SK-N-SH (cell line): ENCODE measurements around the gene NR3C1. TPM values are rescaled to one million over a fixed set of nuclear protein-coding genes. Genes with fewer than 3 reads are reported as not detected.

Experiments used
- CTCF ChIA-PET: fragments of 300-600, 350-600 bp; formaldehyde crosslinking; extraction: SDS; loops from one replicate; lab custom pipeline; 2021; lab: Yijun Ruan, JAX
- POLR2A ChIA-PET: fragments of 350-600 bp; sonication (Branson Sonifier 250); formaldehyde crosslinking; extraction: SDS; loops from one replicate; lab custom pipeline; 2020; ENCODE audit warnings: antibody characterized with exemption, inconsistent platforms; lab: Yijun Ruan, JAX
- DNase-seq: peaks from one replicate; pipeline ENCODE4 v3.0.0; 2012
- H2AFZ ChIP-seq: fragments of 200-600 bp; sonication (generic); 2 replicates; pipeline ENCODE4 v1.8.1; 2016; ENCODE audit warnings: antibody characterized with exemption, mild to moderate bottlenecking, low read depth
- H3F3A ChIP-seq: fragments of 200-600 bp; sonication (generic); replicated peaks from 2 replicates; pipeline ENCODE3; 2016; ENCODE audit warnings: antibody characterized with exemption, mild to moderate bottlenecking; ENCODE audit not compliant: insufficient read depth
- H3K27ac ChIP-seq, 2 experiments: fragments of 200-500 bp in 1 of 2; fragments of 200-600 bp in 1 of 2; sonication (Bioruptor generic) in 1 of 2; sonication (generic), shearing (Covaris generic) in 1 of 2; 2 replicates each; pipeline versions ENCODE4 v1.5.1 to v1.6.1; 2014 to 2016; ENCODE audit warnings: low read depth in 2 of 2, inconsistent platforms in 1 of 2, low read length in 1 of 2, mild to moderate bottlenecking in 1 of 2, mixed read lengths in 1 of 2
- H3K27me3 ChIP-seq: fragments of 200-600 bp; sonication (generic), shearing (Covaris generic); 2 replicates; pipeline ENCODE4 v1.6.1; 2016; ENCODE audit warnings: mixed run types; ENCODE audit not compliant: insufficient read depth
- H3K36me3 ChIP-seq, 2 experiments: fragments of 200-500 bp in 1 of 2; fragments of 200-600 bp in 1 of 2; sonication (Bioruptor generic) in 1 of 2; sonication (generic) in 1 of 2; replicated peaks in 1 of 2; 2 replicates each; pipeline versions ENCODE3 to v1.5.1; 2014 to 2016; ENCODE audit warnings: low read length in 1 of 2, mild to moderate bottlenecking in 1 of 2; ENCODE audit not compliant: insufficient read depth in 2 of 2, control insufficient read depth in 1 of 2
- H3K4me1 ChIP-seq, 2 experiments: fragments of 200-500 bp in 1 of 2; fragments of 200-600 bp in 1 of 2; sonication (Bioruptor generic) in 1 of 2; sonication (generic), shearing (Covaris generic) in 1 of 2; 2 replicates each; pipeline versions ENCODE4 v1.5.1 to v1.6.1; 2014 to 2016; ENCODE audit warnings: low read depth in 1 of 2, low read length in 1 of 2, mixed run types in 1 of 2; ENCODE audit not compliant: insufficient read depth in 2 of 2, control insufficient read depth in 1 of 2
- H3K4me2 ChIP-seq: fragments of 200-600 bp; sonication (generic), shearing (Covaris generic); 2 replicates; pipeline ENCODE4 v1.6.1; 2017; ENCODE audit warnings: mixed run types
- H3K4me3 ChIP-seq, 2 experiments: fragments of 200-500 bp in 1 of 2; fragments of 200-600 bp in 1 of 2; sonication (Bioruptor generic) in 1 of 2; sonication (generic), shearing (Covaris generic) in 1 of 2; 2 replicates each; pipeline versions ENCODE4 v1.5.1 to v1.8.1; 2014 to 2016; ENCODE audit warnings: low read depth in 2 of 2, inconsistent platforms in 1 of 2, low read length in 1 of 2, mild to moderate bottlenecking in 1 of 2, mixed read lengths in 1 of 2, moderate library complexity in 1 of 2
- H3K79me2 ChIP-seq: fragments of 200-600 bp; sonication (generic); 2 replicates; pipeline ENCODE4 v1.8.1; 2017; ENCODE audit warnings: mild to moderate bottlenecking; ENCODE audit not compliant: insufficient read depth
- H3K9ac ChIP-seq: fragments of 200-600 bp; sonication (generic); 2 replicates; pipeline ENCODE4 v1.6.1; 2017; ENCODE audit warnings: mixed run types
- H3K9me2 ChIP-seq: fragments of 200-600 bp; sonication (generic); 2 replicates; pipeline ENCODE4 v1.6.1; 2017; ENCODE audit warnings: mixed run types
- H3K9me3 ChIP-seq: fragments of 200-600 bp; sonication (generic); 2 replicates; pipeline ENCODE4 v1.6.1; 2017; ENCODE audit warnings: mixed run types, mild to moderate bottlenecking, moderate library complexity
- H4K20me1 ChIP-seq: fragments of 200-600 bp; sonication (generic); 2 replicates; pipeline ENCODE4 v1.6.1; 2017; ENCODE audit warnings: mild to moderate bottlenecking, mixed run types; ENCODE audit not compliant: insufficient read depth
- CHD2 ChIP-seq: fragments of 150-350 bp; IDR thresholded peaks from 2 replicates; pipeline ENCODE4 v1.6.1; 2018; ENCODE audit warnings: low read length; ENCODE audit not compliant: partially characterized antibody
- ELF1 ChIP-seq: IDR thresholded peaks from 2 replicates; pipeline ENCODE4 v1.4.0; 2012
- EP300 ChIP-seq, 2 experiments: IDR thresholded peaks; 2 replicates each; pipeline versions ENCODE4 v1.4.0 to v1.6.1; 2012; ENCODE audit warnings: borderline replicate concordance in 1 of 2, low read depth in 1 of 2, low read length in 1 of 2
- FOXJ3 ChIP-seq: sonication (generic); formaldehyde crosslinking; IDR thresholded peaks from 2 replicates; pipeline ENCODE4 v1.5.1; 2020; ENCODE audit warnings: mild to moderate bottlenecking, missing genetic modification reagents
- JUND ChIP-seq: IDR thresholded peaks from 2 replicates; pipeline ENCODE4 v1.4.0; 2012
- MEF2A ChIP-seq: IDR thresholded peaks from 2 replicates; pipeline ENCODE4 v1.4.0; 2012; ENCODE audit warnings: low read depth, borderline replicate concordance
- MXI1 ChIP-seq: IDR thresholded peaks from 2 replicates; pipeline ENCODE4 v1.6.1; 2012; ENCODE audit warnings: mild to moderate bottlenecking, low read depth, low read length, improper control_type of control experiment
- NFIC ChIP-seq: IDR thresholded peaks from 2 replicates; pipeline ENCODE4 v1.4.0; 2012; ENCODE audit warnings: borderline replicate concordance
- NRF1 ChIP-seq: IDR thresholded peaks from 2 replicates; pipeline ENCODE4 v1.6.1; 2012; ENCODE audit warnings: low read depth, mild to moderate bottlenecking, low read length
- TAF1 ChIP-seq: IDR thresholded peaks from 2 replicates; pipeline ENCODE4 v1.6.1; 2012; ENCODE audit warnings: low read depth, mild to moderate bottlenecking, low read length, moderate library complexity, borderline replicate concordance
- YY1 ChIP-seq: IDR thresholded peaks from 2 replicates; pipeline ENCODE4 v1.4.0; 2012; ENCODE audit warnings: low read depth, mild to moderate bottlenecking
- ZBTB33 ChIP-seq: IDR thresholded peaks from 2 replicates; pipeline ENCODE4 v1.4.0; 2012; ENCODE audit warnings: low read depth, borderline replicate concordance
- WGBS: methylation state at CpG from one replicate; pipeline ENCODE4 v1.1.6; 2017; ENCODE audit warnings: low lambda C conversion rate; 5-methylcytosine and 5-hydroxymethylcytosine counted together
- polyA plus RNA-seq, 3 experiments: library from polyadenylated mRNA; depleted of rRNA; stranded (reverse); fragments of >200 nt; gene quantifications; 2 replicates each; pipeline ENCODE4 v1.2.3, GENCODE V29; 2012

Gene NR3C1
- polyA plus RNA-seq, 1 of the 3 experiments (the other 2 are of a cell fraction) = 7.1 TPM

- H3K79me2 ChIP-seq = no peaks in the 10 kb centered on the region
- no peak overlapping the region for H3K4me2 ChIP-seq
- H2AFZ ChIP-seq = no peak overlapping the region
- no peaks in the 10 kb centered on the region for H3K36me3 ChIP-seq
- no peaks in the 10 kb centered on the region for H3K27me3 ChIP-seq
- no peak for DNase-seq
- H3K4me3 ChIP-seq = no peak overlapping the region
- no peak overlapping the region for H3K27ac ChIP-seq
- H3K9ac ChIP-seq = no peak overlapping the region
- TF ChIP-seq MEF2A (no peak), MXI1 (no peak), YY1 (no peak), ELF1 (no peak), NFIC (no peak), NRF1 (no peak), JUND (no peak), CHD2 (no peak), ZBTB33 (no peak), TAF1 (no peak), EP300 (IDR thresholded peaks at IDR 0.05; ENCODE audit: borderline replicate concordance in 1 of 2, low read depth in 1 of 2, low read length in 1 of 2) (no peak), FOXJ3 (CRISPR knock-in tag) (no peak)
- POLR2A ChIA-PET = no interaction called here
- H3K9me2 ChIP-seq = no peaks in the 10 kb centered on the region
- CTCF ChIA-PET = interaction anchor here (0.8 to 1.3 kb wide), 2 partner anchors 8 to 29 kb away, joined by 3 to 4 read pairs; partner anchors contain the start of gene NR3C1
- H3K9me3 ChIP-seq = no peaks in the 10 kb centered on the region
- no peaks in the 10 kb centered on the region for H3F3A ChIP-seq
- H4K20me1 ChIP-seq = no peaks in the 10 kb centered on the region
- H3K4me1 ChIP-seq = peaks cover 0 to 11% of the 10 kb centered on the region in 2 experiments; a peak in 2 of 4 replicates
- 84% methylated on average over 7 of the region's 7 CpGs for whole genome bisulfite sequencing
Measured at GRCh38 chr5:143432658-143433239, 29.3 kb upstream of the NR3C1 start.

GRCh38 chr5:143431789-143432188 is 28.3 kb upstream of the NR3C1 start:
- Histone ChIP-seq H3K9me3 (no peaks in the 10 kb centered on the region), H3K27ac (no peak overlapping the region), H3K9me2 (no peaks in the 10 kb centered on the region), H3K79me2 (no peaks in the 10 kb centered on the region), H3K36me3 (no peaks in the 10 kb centered on the region), H3F3A (no peaks in the 10 kb centered on the region), H2AFZ (no peak overlapping the region), H3K4me1 (peaks cover 0 to 11% of the 10 kb centered on the region in 2 experiments; a peak in 2 of 4 replicates), H3K9ac (no peak overlapping the region), H3K27me3 (no peaks in the 10 kb centered on the region), H3K4me2 (no peak overlapping the region), H3K4me3 (no peak overlapping the region), H4K20me1 (no peaks in the 10 kb centered on the region)
- CTCF ChIA-PET = interaction anchor here (0.8 kb wide), 1 partner anchor 28 kb away, joined by 4 read pairs; the partner anchor contains the start of gene NR3C1
- TF ChIP-seq FOXJ3 (CRISPR knock-in tag) (no peak), JUND (no peak)
- POLR2A ChIA-PET = no interaction called here
- WGBS = 92% methylated on average over 2 of the region's 2 CpGs
- no peak for DNase-seq
